HepG2 (cell line): Measurements from ENCODE around the gene PRM3. TPM values are rescaled to one million over a fixed set of nuclear protein-coding genes. Genes with fewer than 3 reads are reported as not detected.
A peak's percentile ranks its signal among the peaks of the same experiment; 100 is the strongest.

ENCODE experiments used
- AFF4 ChIP-seq: sonication (generic); formaldehyde crosslinking; IDR thresholded peaks from 2 replicates; pipeline ENCODE4 v1.4.0; 2020; ENCODE audit warnings: missing genetic modification reagents
- CENPX ChIP-seq: sonication (generic); formaldehyde crosslinking; IDR thresholded peaks from 2 replicates; pipeline ENCODE4 v1.9.0; 2021; ENCODE audit warnings: mild to moderate bottlenecking, missing genetic modification reagents, moderate library complexity
- GZF1 ChIP-seq: sonication (generic); formaldehyde crosslinking; IDR thresholded peaks from 2 replicates; pipeline ENCODE4 v1.5.1; 2020; ENCODE audit warnings: mild to moderate bottlenecking, missing genetic modification reagents
- MED8 ChIP-seq: sonication (generic); formaldehyde crosslinking; IDR thresholded peaks from 2 replicates; pipeline ENCODE4 v1.8.1; 2023; ENCODE audit warnings: mild to moderate bottlenecking, missing genetic modification reagents; ENCODE audit not compliant: insufficient replicate concordance
- MZF1 ChIP-seq: sonication (generic); formaldehyde crosslinking; IDR thresholded peaks from 2 replicates; pipeline ENCODE4 v1.8.1; 2023; ENCODE audit warnings: mild to moderate bottlenecking, missing genetic modification reagents, borderline replicate concordance
- RAD21 ChIP-seq: fragments of 450-650 bp; formaldehyde crosslinking; IDR thresholded peaks from 2 replicates; pipeline ENCODE4 v1.5.0; 2020; ENCODE audit warnings: mild to moderate bottlenecking
- SALL1 ChIP-seq: sonication (generic); formaldehyde crosslinking; IDR thresholded peaks from 2 replicates; pipeline ENCODE4 v1.8.0; 2022; ENCODE audit warnings: mild to moderate bottlenecking, missing genetic modification reagents
- ZNF326 ChIP-seq: sonication (generic); formaldehyde crosslinking; IDR thresholded peaks from 2 replicates; pipeline ENCODE4 v1.4.0; 2020; ENCODE audit warnings: missing genetic modification reagents, borderline replicate concordance
- ZNF530 ChIP-seq: sonication (generic); formaldehyde crosslinking; IDR thresholded peaks from 2 replicates; pipeline ENCODE4 v1.5.0; 2020; ENCODE audit warnings: low read depth, mild to moderate bottlenecking, missing genetic modification reagents
- ZNF614 ChIP-seq: IDR thresholded peaks from 2 replicates; pipeline ENCODE4 v1.6.1; 2018; ENCODE audit warnings: missing biosample characterization, missing genetic modification reagents, inconsistent platforms, borderline replicate concordance
- ZNF629 ChIP-seq: sonication (generic); formaldehyde crosslinking; conservative IDR thresholded peaks from 2 replicates; pipeline ENCODE4 v1.5.0; 2020; ENCODE audit warnings: missing genetic modification reagents
- ZSCAN29 ChIP-seq: sonication (generic); formaldehyde crosslinking; conservative IDR thresholded peaks from 2 replicates; pipeline ENCODE4 v1.4.0; 2020; ENCODE audit warnings: mild to moderate bottlenecking, missing genetic modification reagents
- ZZZ3 ChIP-seq: sonication (generic); formaldehyde crosslinking; IDR thresholded peaks from 2 replicates; pipeline ENCODE4 v1.4.0; 2020; ENCODE audit warnings: missing genetic modification reagents, mild to moderate bottlenecking, borderline replicate concordance
- polyA plus RNA-seq, 8 experiments: library from polyadenylated mRNA; depleted of rRNA in 3 of 8; stranded (reverse) in 7 of 8; unstranded in 1 of 8; fragments of >200 nt; fragmentation: Illumina TruSeq in 4 of 8; extraction: Trizol in 4 of 8; gene quantifications; 2 replicates each; pipeline versions ENCODE4 v1.2.1 to v1.2.3, GENCODE V29; 2011 to 2016; ENCODE audit warnings: low read depth in 4 of 8, missing spikeins in 1 of 8, mixed read lengths in 1 of 8; ENCODE audit not compliant: insufficient read depth in 1 of 8
- total RNA-seq, 5 experiments: library from RNA; depleted of rRNA; stranded (reverse); fragments of >200 nt; fragmentation: Illumina TruSeq; extraction: Trizol; gene quantifications; 2 replicates each; pipeline ENCODE4 v1.2.3, GENCODE V29; 2016; ENCODE audit warnings: low read depth in 1 of 5
- TF ChIP-seq, protein P1 (sequence below): sonication (generic); formaldehyde crosslinking; conservative IDR thresholded peaks from 2 replicates; pipeline ENCODE4 v1.4.0; 2020; ENCODE audit warnings: missing genetic modification reagents
- TF ChIP-seq, protein P2 (sequence below): sonication (generic); formaldehyde crosslinking; IDR thresholded peaks from 2 replicates; pipeline ENCODE4 v1.5.0; 2020; ENCODE audit warnings: missing genetic modification reagents
- TF ChIP-seq, protein P3 (sequence below): sonication (generic); formaldehyde crosslinking; IDR thresholded peaks from 2 replicates; pipeline ENCODE4 v1.8.1; 2023; ENCODE audit warnings: mild to moderate bottlenecking, moderate library complexity, missing genetic modification reagents
- TF ChIP-seq, protein P4 (sequence below): IDR thresholded peaks from 2 replicates; pipeline ENCODE4 v1.6.1; 2016

Gene PRM3
- total and polyA plus RNA-seq, 2 of the 13 experiments (the other 11 are each of a cell fraction or from before 2014, with no cell fraction given), result not detected

DNA sequence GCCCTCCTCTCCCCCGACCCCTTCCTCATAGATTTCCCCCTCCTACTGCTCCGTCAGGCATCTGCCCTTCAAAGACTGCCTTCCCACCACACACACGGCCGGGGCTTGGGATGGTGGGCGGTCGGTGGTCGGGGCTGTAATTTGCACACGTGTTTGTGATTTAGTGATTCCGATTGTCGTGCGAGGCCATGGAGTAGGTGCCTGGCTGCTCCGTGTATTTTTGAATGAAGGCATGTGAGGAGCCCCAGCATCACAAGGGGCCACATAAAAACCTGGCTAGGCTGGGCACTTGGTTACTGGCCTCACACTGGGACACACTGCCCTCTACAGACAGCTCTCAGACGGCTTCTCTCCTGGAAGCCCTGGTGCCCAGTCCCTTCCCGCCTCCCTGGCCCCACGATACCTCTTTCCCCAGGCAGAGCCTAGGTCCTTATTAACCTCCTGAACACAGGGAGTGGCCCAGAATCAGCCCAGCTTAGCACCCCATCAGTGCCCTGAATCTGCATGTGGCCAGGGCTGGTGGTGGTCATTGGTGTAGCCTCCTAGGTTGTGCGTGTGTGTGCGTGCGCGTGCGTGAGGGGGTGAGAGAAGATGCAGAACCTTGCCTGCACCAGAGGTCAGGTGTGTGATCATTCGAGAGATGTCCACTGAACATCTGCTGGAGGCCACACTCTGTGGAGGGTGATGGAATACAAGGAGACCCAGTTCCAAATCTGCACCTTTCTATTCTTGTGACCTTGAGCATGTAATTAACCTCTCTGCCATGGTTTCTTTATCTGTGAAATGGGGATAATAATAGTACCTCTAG, 16.1 kb downstream of the PRM3 start (continued):
- TF ChIP-seq ZNF326 (CRISPR knock-in tag) (no peak), CENPX (CRISPR knock-in tag) (no peak), SALL1 (CRISPR knock-in tag) (peak; percentile 92), AFF4 (CRISPR knock-in tag) (no peak), ZSCAN29 (CRISPR knock-in tag) (peak; percentile 91), ZNF530 (CRISPR knock-in tag) (no peak), MZF1 (CRISPR knock-in tag) (no peak), MED8 (CRISPR knock-in tag) (no peak), ZNF629 (CRISPR knock-in tag) (peak; percentile 93), ZZZ3 (CRISPR knock-in tag) (peak; percentile 81), GZF1 (CRISPR knock-in tag) (no peak; the same call in 1 of the 2 replicates), ZNF614 (CRISPR knock-in tag) (peak; percentile 13; the same call in 1 of the 2 replicates), RAD21 (CRISPR knock-in tag) (peak; percentile 92)
- TF ChIP-seq, protein P1, sequence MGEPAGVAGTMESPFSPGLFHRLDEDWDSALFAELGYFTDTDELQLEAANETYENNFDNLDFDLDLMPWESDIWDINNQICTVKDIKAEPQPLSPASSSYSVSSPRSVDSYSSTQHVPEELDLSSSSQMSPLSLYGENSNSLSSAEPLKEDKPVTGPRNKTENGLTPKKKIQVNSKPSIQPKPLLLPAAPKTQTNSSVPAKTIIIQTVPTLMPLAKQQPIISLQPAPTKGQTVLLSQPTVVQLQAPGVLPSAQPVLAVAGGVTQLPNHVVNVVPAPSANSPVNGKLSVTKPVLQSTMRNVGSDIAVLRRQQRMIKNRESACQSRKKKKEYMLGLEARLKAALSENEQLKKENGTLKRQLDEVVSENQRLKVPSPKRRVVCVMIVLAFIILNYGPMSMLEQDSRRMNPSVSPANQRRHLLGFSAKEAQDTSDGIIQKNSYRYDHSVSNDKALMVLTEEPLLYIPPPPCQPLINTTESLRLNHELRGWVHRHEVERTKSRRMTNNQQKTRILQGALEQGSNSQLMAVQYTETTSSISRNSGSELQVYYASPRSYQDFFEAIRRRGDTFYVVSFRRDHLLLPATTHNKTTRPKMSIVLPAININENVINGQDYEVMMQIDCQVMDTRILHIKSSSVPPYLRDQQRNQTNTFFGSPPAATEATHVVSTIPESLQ (CRISPR knock-in tag), result no peak
- TF ChIP-seq, protein P2, sequence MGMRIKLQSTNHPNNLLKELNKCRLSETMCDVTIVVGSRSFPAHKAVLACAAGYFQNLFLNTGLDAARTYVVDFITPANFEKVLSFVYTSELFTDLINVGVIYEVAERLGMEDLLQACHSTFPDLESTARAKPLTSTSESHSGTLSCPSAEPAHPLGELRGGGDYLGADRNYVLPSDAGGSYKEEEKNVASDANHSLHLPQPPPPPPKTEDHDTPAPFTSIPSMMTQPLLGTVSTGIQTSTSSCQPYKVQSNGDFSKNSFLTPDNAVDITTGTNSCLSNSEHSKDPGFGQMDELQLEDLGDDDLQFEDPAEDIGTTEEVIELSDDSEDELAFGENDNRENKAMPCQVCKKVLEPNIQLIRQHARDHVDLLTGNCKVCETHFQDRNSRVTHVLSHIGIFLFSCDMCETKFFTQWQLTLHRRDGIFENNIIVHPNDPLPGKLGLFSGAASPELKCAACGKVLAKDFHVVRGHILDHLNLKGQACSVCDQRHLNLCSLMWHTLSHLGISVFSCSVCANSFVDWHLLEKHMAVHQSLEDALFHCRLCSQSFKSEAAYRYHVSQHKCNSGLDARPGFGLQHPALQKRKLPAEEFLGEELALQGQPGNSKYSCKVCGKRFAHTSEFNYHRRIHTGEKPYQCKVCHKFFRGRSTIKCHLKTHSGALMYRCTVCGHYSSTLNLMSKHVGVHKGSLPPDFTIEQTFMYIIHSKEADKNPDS, result 0 out of 2 replicates have a peak, but pooled peaks have one; percentile 37
- TF ChIP-seq, protein P3, sequence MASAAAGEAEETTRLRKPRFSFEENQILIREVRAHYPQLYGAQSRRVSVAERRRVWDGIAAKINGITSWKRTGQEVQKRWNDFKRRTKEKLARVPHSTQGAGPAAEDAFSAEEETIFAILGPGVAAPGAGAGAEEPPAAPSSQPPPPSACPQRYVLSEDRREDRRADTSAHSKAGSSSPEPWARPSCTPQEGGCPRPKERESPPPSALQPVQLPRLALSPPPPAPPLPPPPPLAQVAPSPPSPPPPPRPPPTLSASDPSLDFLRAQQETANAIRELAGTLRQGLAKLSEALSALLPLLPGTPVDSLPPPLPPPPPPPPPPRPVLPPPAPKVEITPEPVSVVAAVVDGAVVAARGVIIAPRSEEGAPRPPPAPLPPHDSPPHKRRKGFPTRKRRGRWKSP (CRISPR knock-in tag), result 0 out of 2 replicates have a peak, but pooled peaks have one; percentile 29
- TF ChIP-seq, protein P4, sequence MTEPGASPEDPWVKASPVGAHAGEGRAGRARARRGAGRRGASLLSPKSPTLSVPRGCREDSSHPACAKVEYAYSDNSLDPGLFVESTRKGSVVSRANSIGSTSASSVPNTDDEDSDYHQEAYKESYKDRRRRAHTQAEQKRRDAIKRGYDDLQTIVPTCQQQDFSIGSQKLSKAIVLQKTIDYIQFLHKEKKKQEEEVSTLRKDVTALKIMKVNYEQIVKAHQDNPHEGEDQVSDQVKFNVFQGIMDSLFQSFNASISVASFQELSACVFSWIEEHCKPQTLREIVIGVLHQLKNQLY (CRISPR knock-in tag), result no peak
